Cerebellar cortex (tissue), 1 donor: ENCODE results near the gene ACADVL.

ENCODE experiments used
- DNase-seq: peaks from one replicate; pipeline ENCODE4 v3.0.0-alpha.2; 2015; ENCODE audit warnings: low spot score

ACADVL gene

DNA sequence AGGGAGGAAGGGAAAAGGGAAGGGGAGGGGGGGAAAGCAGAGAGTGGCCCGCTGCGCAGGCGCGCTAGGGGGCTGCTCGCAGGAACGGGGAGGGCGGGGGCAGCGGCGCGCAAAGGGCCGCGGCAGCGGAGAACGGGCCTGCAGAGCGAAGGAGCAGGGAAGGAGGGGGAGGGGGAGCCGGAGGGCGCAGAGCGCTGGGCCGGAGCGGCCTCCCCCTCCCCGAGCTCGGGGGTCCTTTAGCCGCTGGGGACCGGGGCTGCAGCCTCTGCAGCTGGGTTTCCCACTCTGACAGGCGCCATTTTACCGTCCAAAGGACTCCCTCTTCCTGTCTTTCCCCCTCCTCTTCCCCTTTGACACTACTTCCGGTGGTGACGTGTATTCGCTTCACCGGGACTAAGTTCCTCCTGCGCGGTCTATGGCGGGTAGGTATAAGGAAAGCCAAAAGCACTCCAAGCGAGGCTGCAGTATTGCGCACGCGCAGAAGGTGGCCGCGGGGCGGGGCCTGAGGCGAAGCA lies 32.0 kb downstream of the ACADVL start, which contains the start of gene CTDNEP1:
Gene CTDNEP1 (minus strand): TSS at position 74 of the 515 bp plus-strand sequence. CDS start 438 bp downstream, outside the sequence.
- DNase-seq = peak; percentile 100

GRCh38 chr17:7252176-7253043 lies 32.7 kb downstream of the ACADVL start, which contains the start of gene ELP5:
ELP5 (plus strand) TSS chr17:7252215; CDS start chr17:7252551, 336 bp downstream.
- peak; percentile 94 for DNase-seq

DNA sequence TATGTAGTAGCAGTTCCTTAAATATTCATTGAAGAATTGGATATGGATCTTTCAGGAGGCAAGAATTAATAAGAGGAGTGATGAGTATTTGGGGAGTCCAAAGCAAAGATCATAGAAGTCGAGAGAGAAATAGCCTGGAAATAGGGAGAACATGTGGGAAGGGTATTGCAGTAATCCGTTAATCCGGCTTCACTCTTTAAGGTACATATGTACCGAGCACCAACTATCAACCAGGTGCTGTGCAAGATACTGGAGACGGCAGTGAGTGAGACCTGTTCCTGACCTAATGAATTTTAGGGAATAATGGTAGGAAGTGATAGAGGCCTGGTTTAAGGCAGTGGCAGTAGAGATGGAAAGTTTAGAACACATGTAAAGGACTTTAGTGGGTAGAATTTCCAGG lies 33.3 kb downstream of the ACADVL start:
- DNase-seq = no peak

DNA sequence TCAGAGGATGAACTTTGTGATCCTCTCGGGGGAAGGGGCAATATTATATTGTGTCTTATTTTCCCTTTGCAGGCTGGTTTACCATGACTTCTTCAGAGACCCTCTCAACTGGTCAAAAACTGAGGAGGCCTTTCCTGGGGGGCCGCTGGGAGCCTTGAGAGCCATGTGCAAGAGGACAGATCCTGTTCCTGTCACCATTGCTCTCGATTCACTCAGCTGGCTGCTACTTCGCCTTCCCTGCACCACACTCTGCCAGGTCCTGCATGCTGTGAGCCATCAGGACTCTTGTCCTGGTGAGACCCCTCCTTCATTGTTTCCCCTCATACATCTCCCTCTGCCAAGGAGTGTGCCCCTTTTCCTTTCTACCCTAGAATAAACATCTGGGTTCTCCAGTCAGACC lies 34.8 kb downstream of the ACADVL start:
- no peak for DNase-seq

- DNase-seq = no peak
These were observed 37.2 kb downstream of the ACADVL start for GRCh38 chr17:7256766-7257456.

DNA sequence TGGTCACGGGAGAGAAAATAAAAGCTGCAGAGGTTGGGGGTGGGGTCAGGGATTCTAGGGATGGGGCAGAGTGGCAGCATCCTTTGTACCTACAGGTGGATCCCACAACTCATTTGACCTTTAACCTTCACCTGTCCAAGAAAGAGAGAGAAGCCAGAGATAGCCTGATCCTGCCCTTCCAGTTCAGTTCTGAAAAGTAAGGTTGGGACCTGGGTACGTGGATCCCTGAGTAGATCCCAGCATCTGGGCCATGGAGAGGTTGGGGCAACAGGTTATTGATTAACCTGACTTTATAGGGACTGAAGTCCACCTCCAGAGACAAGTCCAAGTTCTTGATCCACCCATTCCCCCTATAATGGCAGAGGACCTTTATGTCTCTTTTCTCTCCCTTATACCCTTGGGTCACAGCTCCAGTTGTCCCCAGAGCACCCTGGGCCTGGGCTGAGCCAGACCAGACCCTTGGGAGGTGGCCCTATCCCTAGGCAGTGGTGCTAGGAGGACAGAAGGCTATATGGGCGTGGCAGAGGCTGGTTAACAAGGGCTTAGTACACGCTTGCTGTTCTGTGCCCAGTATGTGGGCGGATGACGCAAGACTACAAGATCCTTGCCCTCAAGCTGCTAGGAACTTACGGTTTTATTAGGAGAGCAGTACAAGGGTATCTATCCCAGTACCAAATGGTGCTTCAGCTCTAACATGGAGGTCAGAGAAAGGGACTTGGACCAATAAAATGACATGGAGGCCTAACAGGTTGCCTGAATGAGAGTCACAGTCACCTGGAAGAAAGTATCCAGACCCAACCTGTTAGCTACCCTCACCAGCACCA lies 39.2 kb downstream of the ACADVL start:
- DNase-seq = no peak

GRCh38 chr17:7259555-7259889 lies 39.8 kb downstream of the ACADVL start:
- no peak for DNase-seq

DNA sequence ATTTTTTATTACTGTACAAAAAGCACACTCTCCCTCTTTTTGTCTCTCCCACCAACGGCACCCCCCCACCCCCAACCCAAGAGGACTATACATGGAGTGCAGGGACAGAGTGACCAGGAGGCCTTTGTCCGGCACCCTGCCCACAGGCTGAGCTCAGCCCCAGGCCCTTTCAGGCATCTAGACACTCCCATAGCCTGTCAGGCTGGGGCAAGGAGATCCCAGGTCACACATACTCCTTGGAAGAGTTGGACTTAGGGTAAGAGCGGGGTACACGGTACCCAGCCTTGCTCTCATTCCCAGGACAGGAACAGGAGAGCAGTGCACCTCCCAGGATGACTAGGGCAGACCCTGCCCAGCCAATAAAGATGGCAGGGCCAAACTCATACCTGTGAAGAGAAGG lies 40.4 kb downstream of the ACADVL start:
- DNase-seq = no peak

DNA sequence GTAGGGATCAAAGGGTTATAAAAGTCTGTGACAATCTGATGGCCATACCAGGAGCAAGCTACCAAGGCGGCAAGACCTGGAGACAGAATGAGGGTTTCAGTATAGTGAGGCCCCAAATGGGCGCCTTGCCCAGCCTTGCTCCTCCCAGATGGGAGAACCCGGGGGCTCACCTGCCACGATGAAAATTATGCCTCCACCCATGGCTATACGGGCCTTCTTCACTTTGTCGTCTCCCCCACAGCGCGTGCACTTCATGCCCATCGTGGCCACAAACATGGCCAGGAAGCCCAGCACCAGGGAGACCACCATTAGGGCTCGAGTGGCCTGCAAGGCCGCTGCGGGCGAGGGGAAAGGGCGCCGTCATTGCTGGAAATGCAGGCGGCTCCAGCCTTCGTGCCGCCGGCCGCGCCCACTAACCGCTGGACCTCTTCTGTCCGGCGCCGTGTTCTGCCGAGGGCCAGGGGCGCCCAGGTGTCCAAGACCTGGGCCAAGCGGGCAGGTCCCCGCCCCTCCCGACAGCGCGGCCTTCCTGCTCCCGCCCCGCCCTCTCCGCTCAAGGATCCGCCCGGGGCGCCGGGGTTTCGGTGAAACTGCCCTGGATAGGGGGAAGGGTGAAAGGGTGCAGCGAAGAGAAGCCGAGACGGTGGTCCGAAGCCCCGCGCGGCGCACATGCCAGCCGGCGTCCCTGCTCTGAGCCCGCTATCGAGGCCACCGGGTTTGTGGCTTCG lies 41.1 kb downstream of the ACADVL start:
- DNase-seq = no peak

DNA sequence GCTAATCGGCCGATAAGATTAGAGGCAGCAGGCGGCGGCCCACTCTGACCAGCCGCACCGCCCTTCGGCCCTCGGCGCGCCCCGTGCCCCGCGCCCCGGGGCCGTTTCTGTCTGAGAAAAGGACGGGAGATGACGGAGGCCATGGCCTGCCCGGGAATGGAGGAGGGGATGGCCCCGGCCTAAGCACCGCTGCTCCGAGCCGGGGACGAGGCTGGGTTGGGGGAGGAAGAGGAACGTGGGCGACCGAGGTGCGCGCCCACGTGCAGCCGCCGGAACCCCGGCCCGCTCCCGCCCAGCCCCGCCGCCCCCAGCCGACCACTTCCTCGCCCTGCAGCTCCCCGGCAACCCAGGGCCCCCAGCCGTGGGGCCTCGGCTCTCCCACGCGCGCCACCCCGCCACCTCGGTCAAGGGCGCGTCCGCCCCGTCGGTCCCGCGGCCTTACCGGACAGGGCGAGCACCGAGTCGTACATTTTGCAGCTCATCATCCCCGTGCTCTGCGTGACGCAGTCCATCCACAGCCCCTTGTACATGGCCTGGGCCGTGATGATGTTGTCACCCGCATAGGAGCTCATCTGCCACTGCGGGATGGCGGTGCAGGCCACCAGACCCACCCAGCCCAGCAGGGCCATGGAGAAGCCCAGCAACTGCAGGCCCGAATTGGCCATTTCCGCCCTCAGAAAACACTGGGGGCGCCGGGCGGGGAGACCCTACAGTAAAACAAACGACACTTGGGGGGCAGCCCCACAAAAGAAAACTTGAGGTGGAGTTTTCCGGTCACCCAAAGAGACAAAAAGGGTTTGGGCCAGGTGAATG lies 41.8 kb downstream of the ACADVL start:
- DNase-seq = no peak

DNA sequence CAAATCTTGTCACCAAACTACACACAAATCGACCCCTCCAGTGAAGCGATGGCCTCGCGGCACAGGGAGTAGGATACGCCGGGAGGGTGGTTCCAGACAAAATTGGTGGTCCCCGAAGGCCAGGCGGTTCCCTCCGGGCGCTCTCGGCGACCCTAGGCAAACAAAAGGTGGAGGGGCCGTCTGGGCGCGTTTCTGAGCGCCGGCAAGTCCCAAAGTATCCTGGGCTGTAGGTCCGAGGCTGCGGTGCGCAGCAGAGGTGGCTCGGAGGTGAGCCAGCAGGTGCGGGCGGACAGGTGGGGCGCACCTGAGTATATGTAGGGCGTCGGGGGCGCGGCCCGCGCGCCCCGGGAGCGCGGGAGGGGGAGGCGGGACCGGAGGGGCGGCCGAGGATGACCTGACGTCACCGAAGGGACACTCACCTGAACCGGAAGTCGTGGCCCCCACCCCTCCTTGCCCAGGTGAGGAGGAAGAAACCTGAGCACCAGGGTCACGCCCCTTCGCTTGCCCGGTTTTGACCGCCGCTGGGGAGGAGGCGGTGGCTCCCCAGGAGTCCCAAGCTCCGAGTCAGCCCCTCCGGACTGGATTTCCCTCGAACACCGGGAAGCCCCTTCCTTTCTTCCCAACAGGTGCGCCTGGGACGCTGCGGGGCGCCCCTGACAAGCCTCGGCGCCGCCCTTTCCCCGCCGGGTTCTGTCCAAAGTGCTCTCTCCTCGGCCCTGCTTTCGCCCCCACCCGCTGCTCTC lies 42.6 kb downstream of the ACADVL start, which contains the start of gene CLDN7:
Gene CLDN7 (minus strand): TSS at position 287 of the 743 bp plus-strand sequence. CDS start 435 bp downstream, outside the sequence.
- DNase-seq = no peak

DNA sequence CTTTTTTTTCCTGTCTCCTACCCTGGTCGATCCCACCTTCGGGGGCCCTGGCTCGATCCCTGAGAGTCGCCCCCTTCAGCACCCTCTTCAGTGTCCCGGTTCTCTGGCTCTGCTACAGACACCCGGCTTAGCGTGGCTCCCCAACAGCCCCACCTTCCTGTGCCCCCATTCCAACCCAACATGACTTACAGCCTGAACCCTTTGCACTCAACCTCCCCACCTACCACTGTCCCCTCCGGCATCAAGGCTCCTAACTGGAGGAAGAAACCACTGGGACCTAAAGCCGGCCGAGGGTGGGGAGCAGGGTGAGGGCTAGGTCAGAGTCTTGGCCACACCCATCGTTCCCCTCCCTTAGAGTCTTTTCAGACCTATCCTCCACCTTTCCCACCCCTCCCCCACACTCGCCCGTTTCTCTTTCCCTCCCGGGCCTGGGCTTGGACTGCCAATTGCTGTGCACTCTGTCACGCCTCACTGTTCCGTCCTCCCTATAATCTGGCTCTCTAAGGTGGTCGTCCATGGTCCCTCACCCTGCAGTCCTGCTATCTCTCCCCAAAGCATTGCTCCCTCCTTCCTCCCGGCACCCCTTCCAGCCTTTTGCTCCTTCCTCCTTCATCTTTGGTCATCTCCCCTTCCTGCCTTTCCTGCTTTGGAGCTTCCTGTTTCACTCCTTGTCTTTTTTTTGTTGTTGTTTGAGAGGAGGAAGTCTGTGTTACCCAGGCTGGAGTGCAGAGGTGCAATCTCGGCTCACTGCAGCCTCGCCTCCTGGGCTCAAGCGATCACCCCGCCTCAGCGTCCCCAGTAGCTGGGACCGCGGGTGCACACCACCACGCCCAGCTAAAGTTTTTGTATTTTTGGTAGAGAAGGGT lies 43.4 kb downstream of the ACADVL start:
- DNase-seq = no peak

DNA sequence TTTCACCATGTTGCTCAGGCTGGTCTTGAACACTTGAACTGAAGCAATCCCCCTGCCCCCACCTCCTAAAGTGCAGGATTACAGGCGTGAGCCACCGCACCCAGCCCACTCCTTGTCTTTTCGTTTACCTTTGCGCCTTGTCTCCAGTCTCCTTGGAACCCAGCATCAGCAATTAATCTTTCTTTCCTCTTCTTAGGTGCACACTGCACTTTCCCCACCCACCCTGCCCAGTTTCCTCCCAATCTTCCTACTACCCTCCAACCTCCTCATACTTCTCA lies 44.0 kb downstream of the ACADVL start:
- DNase-seq = no peak

DNA sequence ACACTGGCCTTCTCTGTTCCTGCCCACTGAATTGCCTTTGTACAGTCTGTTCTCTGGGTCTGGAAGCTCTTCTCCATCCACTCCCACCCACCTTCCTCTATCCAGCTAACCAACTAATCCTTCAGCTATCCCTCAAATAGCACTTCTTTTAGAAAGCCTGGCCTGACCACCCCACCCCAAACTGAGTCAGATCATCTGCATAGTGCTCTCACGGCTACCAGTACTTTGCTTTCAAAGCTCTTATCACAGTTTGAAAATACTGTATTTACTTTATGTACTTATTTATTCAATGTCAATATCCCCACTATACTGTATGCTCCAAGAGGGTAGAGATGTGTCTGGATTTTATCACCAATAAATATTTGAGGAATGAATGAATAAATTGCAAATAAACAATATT lies 47.0 kb downstream of the ACADVL start:
- no peak for DNase-seq
